NB4 (cell line): ENCODE results near the gene CNTNAP2.

Source experiments
- DNase-seq: peaks from one replicate; pipeline ENCODE4 v3.0.0; 2010; ENCODE audit warnings: low read depth
- H3K4me3 ChIP-seq: one replicate; pipeline ENCODE4 v1.5.1; 2011; ENCODE audit warnings: mild to moderate bottlenecking, low read depth, low read length, moderate library complexity
- CTCF ChIP-seq: IDR thresholded peaks from one replicate; pipeline ENCODE4 v1.5.1; 2012; ENCODE audit warnings: low read depth, low read length
- MAX ChIP-seq: IDR thresholded peaks from 2 replicates; pipeline ENCODE4 v1.6.1; 2011; ENCODE audit warnings: low read depth, low read length
- MYC ChIP-seq: IDR thresholded peaks from 2 replicates; pipeline ENCODE4 v1.6.1; 2011; ENCODE audit warnings: low read depth, low read length
- POLR2A ChIP-seq: IDR thresholded peaks from 2 replicates; pipeline ENCODE4 v1.6.1; 2011; ENCODE audit warnings: mild to moderate bottlenecking; ENCODE audit not compliant: insufficient read length; ENCODE audit errors: extremely low read depth

CNTNAP2 gene

GRCh38 chr7:147852833-147853232, 1736.2 kb downstream of the CNTNAP2 start:
- DNase-seq: no peak
- H3K4me3 ChIP-seq: no peak overlapping the region
- TF ChIP-seq CTCF: no peak
- TF ChIP-seq MAX: no peak
- TF ChIP-seq POLR2A: no peak
- no peak for TF ChIP-seq MYC

GRCh38 chr7:147857152-147858140, 1740.8 kb downstream of the CNTNAP2 start:
- H3K4me3 ChIP-seq: no peak overlapping the region
- no peak for DNase-seq
- TF ChIP-seq MAX: no peak
- TF ChIP-seq MYC: no peak
- no peak for TF ChIP-seq POLR2A
- no peak for TF ChIP-seq CTCF

- H3K4me3 ChIP-seq: no peak overlapping the region
- DNase-seq: no peak
- no peak for TF ChIP-seq CTCF
- TF ChIP-seq MYC: no peak
- no peak for TF ChIP-seq POLR2A
Observed at GRCh38 chr7:147858421-147858820, 1741.8 kb downstream of the CNTNAP2 start.

GRCh38 chr7:147859033-147859432, 1742.4 kb downstream of the CNTNAP2 start:
- TF ChIP-seq POLR2A (no peak), MYC (no peak), MAX (no peak), CTCF (no peak)
- no peak overlapping the region for H3K4me3 ChIP-seq
- DNase-seq: no peak

GRCh38 chr7:147859486-147859885, 1742.9 kb downstream of the CNTNAP2 start:
- TF ChIP-seq MAX (no peak), POLR2A (no peak), CTCF (no peak), MYC (no peak)
- H3K4me3 ChIP-seq: no peak overlapping the region
- DNase-seq: no peak
